Neutrophil (primary cell): ENCODE data around the gene NLRP12.

Experiments
- H3K27ac ChIP-seq: fragments of 200-600 bp; sonication (generic); 2 replicates; pipeline ENCODE4 v1.5.1; 2016; ENCODE audit warnings: mild to moderate bottlenecking, moderate library complexity
- H3K27me3 ChIP-seq: fragments of 200-600 bp; sonication (generic); 2 replicates; pipeline ENCODE4 v1.6.0; 2016; ENCODE audit warnings: mild to moderate bottlenecking
- H3K36me3 ChIP-seq: fragments of 200-600 bp; sonication (generic); 2 replicates; pipeline ENCODE4 v1.5.1; 2017
- H3K4me1 ChIP-seq, 2 experiments: fragments of 200-600 bp in 1 of 2; sonication (generic) in 1 of 2; 1 replicate in 1 of 2; 2 replicates in 1 of 2; pipeline versions ENCODE4 v1.5.1 to v1.6.1; 2013 to 2016; ENCODE audit warnings: low read depth in 1 of 2, low read length in 1 of 2, mild to moderate bottlenecking in 1 of 2, moderate library complexity in 1 of 2; ENCODE audit not compliant: control insufficient read depth in 1 of 2, insufficient read depth in 1 of 2
- H3K4me3 ChIP-seq, 2 experiments: fragments of 200-600 bp in 1 of 2; sonication (generic) in 1 of 2; 1 replicate in 1 of 2; 2 replicates in 1 of 2; pipeline ENCODE4 v1.5.1; 2013 to 2016; ENCODE audit warnings: low read depth in 1 of 2, low read length in 1 of 2, mild to moderate bottlenecking in 1 of 2, moderate library complexity in 1 of 2
- H3K9me3 ChIP-seq: fragments of 200-600 bp; sonication (generic); 2 replicates; pipeline ENCODE4 v1.5.1; 2016
- TF ChIP-seq, protein P1 (sequence below): fragments of 200-600 bp; sonication (generic); IDR thresholded peaks from 2 replicates; pipeline ENCODE4 v1.5.1; 2016; ENCODE audit warnings: antibody characterized with exemption

NLRP12 gene

DNA sequence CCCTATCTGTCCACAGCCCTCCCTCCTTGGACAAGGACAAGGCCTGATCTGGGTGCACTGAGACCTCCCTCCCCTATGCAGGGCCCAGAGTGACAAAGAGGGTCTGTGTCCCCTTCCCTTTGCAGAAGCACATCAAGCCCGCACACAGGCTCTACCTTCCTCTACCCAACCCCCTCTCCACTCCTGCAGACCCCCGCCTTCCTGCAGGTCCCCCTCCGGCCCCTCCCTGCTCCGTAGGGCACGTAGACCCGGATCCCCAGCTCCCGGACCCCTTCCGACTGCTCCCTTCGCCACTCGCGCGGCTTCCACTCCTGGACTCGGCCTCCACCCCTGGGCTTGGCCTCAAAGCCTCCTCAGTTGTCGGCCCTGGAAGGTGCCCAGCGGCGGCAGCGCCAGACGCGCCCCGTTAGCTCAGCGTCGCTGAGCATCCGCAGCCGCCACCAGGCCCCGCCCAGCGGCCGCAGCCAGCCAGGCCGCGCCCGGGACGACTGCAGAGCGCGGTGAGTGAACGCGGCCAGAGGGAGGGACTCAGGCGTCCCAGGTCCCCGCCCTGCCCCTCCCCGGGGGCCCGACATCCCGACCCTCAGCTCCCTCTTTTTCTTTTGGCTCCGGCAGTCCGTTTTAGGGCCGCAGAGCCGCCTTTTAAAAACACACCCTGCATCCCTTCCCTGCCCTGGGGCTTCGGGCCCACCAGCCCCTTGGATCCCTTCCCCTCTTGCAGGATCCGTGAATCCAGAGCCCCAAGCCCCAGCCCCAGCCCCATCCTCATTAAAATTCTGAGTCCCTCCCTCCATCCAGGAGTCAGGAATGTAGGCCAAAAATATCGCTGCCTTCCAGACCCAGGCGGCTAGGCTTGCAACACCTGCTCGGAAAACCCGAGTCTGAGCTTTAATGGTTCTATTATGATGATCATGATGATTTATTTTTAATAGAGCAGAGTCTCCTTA, 42.1 kb upstream of the NLRP12 start:
- peaks cover 31 to 32% of the 10 kb centered on the region in 2 experiments for H3K4me1 ChIP-seq
- peaks cover 30% of the 10 kb centered on the region for H3K27me3 ChIP-seq
- TF ChIP-seq, protein P1, sequence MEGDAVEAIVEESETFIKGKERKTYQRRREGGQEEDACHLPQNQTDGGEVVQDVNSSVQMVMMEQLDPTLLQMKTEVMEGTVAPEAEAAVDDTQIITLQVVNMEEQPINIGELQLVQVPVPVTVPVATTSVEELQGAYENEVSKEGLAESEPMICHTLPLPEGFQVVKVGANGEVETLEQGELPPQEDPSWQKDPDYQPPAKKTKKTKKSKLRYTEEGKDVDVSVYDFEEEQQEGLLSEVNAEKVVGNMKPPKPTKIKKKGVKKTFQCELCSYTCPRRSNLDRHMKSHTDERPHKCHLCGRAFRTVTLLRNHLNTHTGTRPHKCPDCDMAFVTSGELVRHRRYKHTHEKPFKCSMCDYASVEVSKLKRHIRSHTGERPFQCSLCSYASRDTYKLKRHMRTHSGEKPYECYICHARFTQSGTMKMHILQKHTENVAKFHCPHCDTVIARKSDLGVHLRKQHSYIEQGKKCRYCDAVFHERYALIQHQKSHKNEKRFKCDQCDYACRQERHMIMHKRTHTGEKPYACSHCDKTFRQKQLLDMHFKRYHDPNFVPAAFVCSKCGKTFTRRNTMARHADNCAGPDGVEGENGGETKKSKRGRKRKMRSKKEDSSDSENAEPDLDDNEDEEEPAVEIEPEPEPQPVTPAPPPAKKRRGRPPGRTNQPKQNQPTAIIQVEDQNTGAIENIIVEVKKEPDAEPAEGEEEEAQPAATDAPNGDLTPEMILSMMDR = peak; percentile 52
- H3K27ac ChIP-seq = peak overlapping the region; percentile 97
- H3K9me3 ChIP-seq = no peaks in the 10 kb centered on the region
- H3K36me3 ChIP-seq = peaks cover 7% of the 10 kb centered on the region
- peak overlapping the region; percentile 97 to 100 for H3K4me3 ChIP-seq

DNA sequence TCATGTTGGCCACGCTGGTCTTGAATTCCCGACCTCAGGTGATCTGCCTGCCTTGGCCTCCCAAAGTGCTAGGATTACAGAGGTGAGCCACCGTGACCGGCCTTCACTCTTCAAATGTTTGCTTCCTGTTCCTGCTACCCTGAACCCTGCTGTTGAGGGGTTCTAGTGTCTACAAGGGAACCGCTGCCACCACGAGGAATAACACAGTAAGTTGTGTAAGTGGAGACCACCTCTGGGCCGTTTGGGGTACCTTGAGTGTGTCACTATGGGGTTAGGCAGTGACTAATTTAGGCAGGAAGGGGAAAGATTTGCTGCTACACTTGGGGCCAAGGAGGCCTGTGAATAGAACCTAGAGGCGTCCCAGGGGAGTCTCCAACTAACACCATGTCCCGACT, 41.4 kb upstream of the NLRP12 start:
- Histone ChIP-seq H3K27ac (peak overlapping the region; percentile 97), H3K9me3 (no peaks in the 10 kb centered on the region), H3K4me3 (peak overlapping the region; percentile 97 to 100), H3K4me1 (peaks cover 24 to 25% of the 10 kb centered on the region in 2 experiments), H3K36me3 (no peaks in the 10 kb centered on the region), H3K27me3 (peaks cover 30% of the 10 kb centered on the region)
- TF ChIP-seq, protein P1 = no peak

DNA sequence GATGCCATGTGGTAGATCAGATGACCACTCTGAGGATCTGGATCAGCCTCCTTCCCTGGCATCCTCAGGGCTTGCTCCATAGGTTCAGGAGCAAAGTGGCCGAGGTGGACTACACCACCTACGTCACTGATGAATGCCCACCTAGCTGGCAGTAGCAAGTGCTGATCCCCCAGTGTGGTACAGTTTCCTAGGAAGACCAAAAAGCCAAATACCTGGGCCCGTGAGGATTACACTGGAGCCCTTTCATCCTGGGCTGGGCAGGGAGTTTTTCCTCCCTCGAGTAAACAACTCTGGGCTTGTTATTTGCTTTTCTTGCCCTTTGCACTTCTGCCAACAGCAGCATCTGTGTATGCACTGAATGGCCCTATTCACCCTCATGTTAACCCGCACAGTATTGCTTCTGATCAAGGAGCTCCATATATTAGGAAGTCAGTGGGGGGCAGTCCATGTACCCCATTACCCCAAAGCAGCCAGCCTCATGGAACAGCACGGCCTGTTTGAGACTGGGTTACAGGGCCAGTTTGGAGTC, 40.3 kb upstream of the NLRP12 start:
- H3K9me3 ChIP-seq = no peaks in the 10 kb centered on the region
- TF ChIP-seq, protein P1 = no peak
- no peak overlapping the region for H3K27ac ChIP-seq
- peaks cover 22 to 23% of the 10 kb centered on the region in 2 experiments for H3K4me1 ChIP-seq
- no peaks in the 10 kb centered on the region for H3K36me3 ChIP-seq
- H3K27me3 ChIP-seq = peaks cover 34% of the 10 kb centered on the region
- H3K4me3 ChIP-seq = no peak overlapping the region

DNA sequence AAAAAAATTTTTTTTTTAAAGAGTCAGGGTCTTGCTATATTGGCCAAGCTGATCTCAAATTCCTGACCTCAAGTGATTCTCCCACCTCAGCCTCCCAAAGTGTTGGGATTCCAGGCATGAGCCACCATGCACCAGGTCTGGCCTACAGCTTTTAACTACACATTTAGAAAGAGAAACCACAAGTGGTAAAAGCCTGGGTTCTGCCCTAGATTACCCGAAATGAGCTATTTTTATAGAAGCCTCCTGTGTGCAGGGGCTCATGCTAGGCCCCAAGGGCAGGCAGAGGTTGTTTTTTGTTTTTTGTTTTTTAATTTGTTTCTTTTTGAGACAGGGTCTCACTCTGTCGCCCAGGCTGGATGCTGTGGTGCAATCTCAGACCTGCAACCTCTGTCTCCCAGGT, 29.6 kb upstream of the NLRP12 start:
- Histone ChIP-seq H3K4me1 (peaks cover 51 to 55% of the 10 kb centered on the region in 2 experiments), H3K36me3 (no peaks in the 10 kb centered on the region), H3K27me3 (peaks cover 3% of the 10 kb centered on the region), H3K9me3 (no peaks in the 10 kb centered on the region), H3K4me3 (no peak overlapping the region), H3K27ac (peak overlapping the region; percentile 19)
- TF ChIP-seq, protein P1 = no peak

DNA sequence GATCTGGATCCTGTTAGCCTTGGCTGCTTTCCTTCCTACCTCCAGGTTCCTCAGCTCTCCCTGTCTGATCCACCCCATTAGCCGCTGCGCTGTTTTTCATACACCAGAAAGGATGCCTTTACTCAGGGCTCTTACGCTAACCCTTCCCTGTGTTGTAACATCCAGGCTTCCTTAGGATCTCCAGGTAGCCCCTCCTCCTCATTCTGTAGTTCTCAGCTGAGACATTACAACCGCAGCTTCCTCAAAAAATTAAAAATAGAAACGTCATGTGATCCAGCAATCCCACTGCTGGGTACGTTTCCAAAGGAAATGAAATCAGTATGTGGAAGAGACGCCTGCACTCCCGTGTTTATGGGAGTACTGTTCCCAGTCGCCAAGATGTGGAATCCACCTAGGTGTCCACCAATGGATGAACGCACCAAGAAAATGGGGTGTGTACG, 25.1 kb upstream of the NLRP12 start:
- Histone ChIP-seq H3K36me3 (no peaks in the 10 kb centered on the region), H3K27ac (peak overlapping the region; percentile 93), H3K9me3 (no peaks in the 10 kb centered on the region), H3K4me1 (peaks cover 93 to 95% of the 10 kb centered on the region in 2 experiments), H3K4me3 (peak overlapping the region; percentile 41 to 51), H3K27me3 (no peaks in the 10 kb centered on the region)
- TF ChIP-seq, protein P1 = no peak
